SIG-M5 (cell line): ENCODE results near the gene DNAJB8.

Experiments used
- DNase-seq: peaks from one replicate; lab custom pipeline; 2025; lab: John Stamatoyannopoulos, UW

Gene DNAJB8

GRCh38 chr3:128493570-128494366 lies 27.1 kb upstream of the DNAJB8 start:
- DNase-seq, result no peak

GRCh38 chr3:128492671-128493569 lies 26.2 kb upstream of the DNAJB8 start, which contains the start of gene GATA2:
Gene GATA2, minus strand, starts transcription at chr3:128493201. Its CDS starts 6,170 bp downstream, at chr3:128487031.
- no peak for DNase-seq

- DNase-seq, result no peak
Measured at GRCh38 chr3:128491941-128492670, 25.4 kb upstream of the DNAJB8 start.

GRCh38 chr3:128491691-128491940 lies 24.9 kb upstream of the DNAJB8 start:
- DNase-seq, result no peak

GRCh38 chr3:128490915-128491690 lies 24.4 kb upstream of the DNAJB8 start:
- no peak for DNase-seq

GRCh38 chr3:128490650-128490914 lies 23.9 kb upstream of the DNAJB8 start:
- DNase-seq, result no peak

- no peak for DNase-seq
Measured at GRCh38 chr3:128489927-128490649, 23.4 kb upstream of the DNAJB8 start.

GRCh38 chr3:128489674-128489926 lies 22.9 kb upstream of the DNAJB8 start:
- no peak for DNase-seq

- no peak for DNase-seq
Measured at GRCh38 chr3:128488991-128489673, 22.4 kb upstream of the DNAJB8 start.

- DNase-seq, result no peak
Measured at GRCh38 chr3:128488636-128488990, 21.9 kb upstream of the DNAJB8 start.

- no peak for DNase-seq
Measured at GRCh38 chr3:128487813-128488635, 21.3 kb upstream of the DNAJB8 start.

- DNase-seq, result no peak
Measured at GRCh38 chr3:128487538-128487812, 20.8 kb upstream of the DNAJB8 start.

GRCh38 chr3:128486681-128487537 lies 20.2 kb upstream of the DNAJB8 start:
- DNase-seq, result no peak

GRCh38 chr3:128486205-128486628 lies 19.5 kb upstream of the DNAJB8 start:
- no peak for DNase-seq

- DNase-seq, result no peak
Measured at GRCh38 chr3:128485282-128486204, 18.9 kb upstream of the DNAJB8 start.

- no peak for DNase-seq
Measured at GRCh38 chr3:128484404-128485281, 18.0 kb upstream of the DNAJB8 start.

- DNase-seq, result no peak
Measured at GRCh38 chr3:128483657-128484403, 17.1 kb upstream of the DNAJB8 start.
